ENCODE results near the gene FRMD1. TPM values are rescaled to one million over a fixed set of nuclear protein-coding genes. Genes with fewer than 3 reads are reported as not detected.

FRMD1 gene
- total RNA-seq, 1 experiment from 2014 or later = not detected

GRCh38 chr6:168034537-168034936 is 44.5 kb downstream of the FRMD1 start:
- intact Hi-C loops (cut with micrococcal nuclease; ENCODE audit: unreplicated experiment) = no loop called here
- CTCF ChIA-PET = no interaction called here
- Histone ChIP-seq H2AFZ (no peak overlapping the region), H3K9me2 (ENCODE audit: insufficient read depth) (no peaks in the 10 kb centered on the region), H3K27ac (no peak overlapping the region), H4K20me1 (ENCODE audit: insufficient read depth) (no peaks in the 10 kb centered on the region), H3K4me1 (replicated peaks; ENCODE audit: insufficient read depth) (peaks cover 24% of the 10 kb centered on the region), H3K4me2 (no peak overlapping the region), H3K36me3 (ENCODE audit: low read depth) (no peaks in the 10 kb centered on the region), H3F3A (ENCODE audit: insufficient read depth, low read depth) (peaks cover 15% of the 10 kb centered on the region; the same call in 1 of the 2 replicates), H3K27me3 (ENCODE audit: insufficient read depth, low read depth) (peaks cover 12% of the 10 kb centered on the region), H3K79me2 (ENCODE audit: low read depth) (no peaks in the 10 kb centered on the region), H3K9me3 (ENCODE audit: insufficient read depth, low read depth) (peaks cover 4% of the 10 kb centered on the region; the same call in 1 of the 2 replicates), H3K4me3 (no peak overlapping the region)
- no peak for DNase-seq
- TF ChIP-seq CTCF (conservative IDR thresholded peaks at IDR 0.05) (no peak), EZH2 (IDR thresholded peaks at IDR 0.05; ENCODE audit: low read depth) (no peak)
- no TSS peak for BruUV-seq (replicated peaks)
- POLR2A ChIA-PET (ENCODE audit: unreplicated experiment) = no interaction called here

DNA sequence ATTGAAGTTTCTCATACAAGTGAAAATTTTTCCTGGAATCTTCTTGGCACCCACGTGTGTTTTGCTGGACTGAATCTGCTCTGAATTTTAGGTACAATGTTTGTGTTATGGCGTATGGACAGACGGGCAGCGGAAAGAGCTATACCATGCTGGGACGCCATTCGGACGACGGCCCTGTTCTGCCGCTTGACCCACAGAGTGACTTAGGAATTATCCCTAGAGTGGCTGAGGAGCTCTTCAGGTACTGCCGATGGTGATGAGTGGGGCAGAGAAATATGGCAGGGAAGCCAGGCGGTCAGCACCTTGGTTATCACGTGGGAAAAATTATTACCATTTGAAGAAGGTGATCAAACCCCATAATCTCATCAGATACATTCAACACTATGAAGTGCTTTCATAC is 45.2 kb downstream of the FRMD1 start:
- Histone ChIP-seq H3K27ac (no peak overlapping the region), H3K36me3 (ENCODE audit: low read depth) (no peaks in the 10 kb centered on the region), H3K9me3 (ENCODE audit: insufficient read depth, low read depth) (no peaks in the 10 kb centered on the region), H3K27me3 (ENCODE audit: insufficient read depth, low read depth) (peaks cover 8% of the 10 kb centered on the region), H3K4me1 (replicated peaks; ENCODE audit: insufficient read depth) (peaks cover 24% of the 10 kb centered on the region), H4K20me1 (ENCODE audit: insufficient read depth) (no peaks in the 10 kb centered on the region), H3F3A (ENCODE audit: insufficient read depth, low read depth) (peaks cover 15% of the 10 kb centered on the region; the same call in 1 of the 2 replicates), H3K4me3 (no peak overlapping the region), H3K79me2 (ENCODE audit: low read depth) (no peaks in the 10 kb centered on the region), H3K9me2 (ENCODE audit: insufficient read depth) (no peaks in the 10 kb centered on the region), H3K4me2 (no peak overlapping the region), H2AFZ (no peak overlapping the region)
- no TSS peak for BruUV-seq (replicated peaks)
- TF ChIP-seq EZH2 (IDR thresholded peaks at IDR 0.05; ENCODE audit: low read depth) (no peak), CTCF (conservative IDR thresholded peaks at IDR 0.05) (no peak)
- ChIA-PET CTCF (no interaction called here), POLR2A (ENCODE audit: unreplicated experiment) (no interaction called here)
- intact Hi-C loops (cut with micrococcal nuclease; ENCODE audit: unreplicated experiment) = no loop called here
- no peak for DNase-seq

DNA sequence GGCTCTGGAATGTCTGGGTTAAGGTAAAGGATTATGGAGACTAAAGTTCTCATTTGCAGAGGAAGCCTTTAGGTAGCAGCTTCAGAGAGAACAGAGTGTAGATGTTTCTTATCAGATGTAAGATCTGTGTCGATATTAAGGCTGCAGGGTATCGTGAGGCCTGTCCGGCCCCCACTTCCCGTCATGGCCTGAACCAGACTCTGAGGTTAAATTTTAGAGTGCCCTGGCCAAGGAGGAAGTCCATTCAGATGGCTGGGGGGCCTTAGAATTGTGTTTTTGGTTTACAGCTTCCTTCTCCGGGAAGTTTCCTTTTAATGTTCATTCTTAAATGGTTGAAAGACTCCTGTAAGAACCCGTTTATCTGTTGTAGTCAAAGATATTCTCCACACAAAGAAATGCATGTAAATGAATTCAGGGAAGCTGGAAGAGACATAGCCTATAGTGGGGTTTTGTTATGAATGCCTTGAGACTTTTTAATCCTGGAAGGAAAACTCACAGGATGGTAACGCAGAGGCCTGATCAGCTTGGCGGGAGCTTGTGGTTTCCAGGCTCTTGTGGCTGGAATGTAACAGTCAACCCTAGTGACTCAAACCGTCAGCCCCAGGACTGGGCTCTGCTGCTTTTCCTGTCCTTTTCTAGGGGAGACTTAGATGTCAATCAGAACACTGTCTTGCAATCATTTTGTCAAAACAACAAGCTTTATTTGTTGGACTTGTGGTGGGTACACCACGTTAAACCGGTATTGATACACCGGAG is 46.8 kb downstream of the FRMD1 start:
- H3K4me3 ChIP-seq = no peak overlapping the region
- no peaks in the 10 kb centered on the region for H3K9me2 ChIP-seq (ENCODE audit: insufficient read depth)
- H3F3A ChIP-seq (ENCODE audit: insufficient read depth, low read depth) = 0 out of 2 replicates have a peak, but pooled peaks cover 4% of the 10 kb centered on the region
- no TSS peak for BruUV-seq (replicated peaks)
- intact Hi-C loops (cut with micrococcal nuclease; ENCODE audit: unreplicated experiment) = no loop called here
- DNase-seq = no peak
- H2AFZ ChIP-seq = peak overlapping the region; percentile 33; the same call in 1 of the 2 replicates
- H3K4me2 ChIP-seq = no peak overlapping the region
- no peaks in the 10 kb centered on the region for H3K36me3 ChIP-seq (ENCODE audit: low read depth)
- ChIA-PET CTCF (no interaction called here), POLR2A (ENCODE audit: unreplicated experiment) (no interaction called here)
- peaks cover 11% of the 10 kb centered on the region; the same call in 1 of the 2 replicates for H3K4me1 ChIP-seq (replicated peaks; ENCODE audit: insufficient read depth)
- peaks cover 3% of the 10 kb centered on the region; the same call in 1 of the 2 replicates for H3K27me3 ChIP-seq (ENCODE audit: insufficient read depth, low read depth)
- TF ChIP-seq CTCF (conservative IDR thresholded peaks at IDR 0.05) = no peak
- no peak for TF ChIP-seq EZH2 (IDR thresholded peaks at IDR 0.05; ENCODE audit: low read depth)
- H3K9me3 ChIP-seq (ENCODE audit: insufficient read depth, low read depth) = no peaks in the 10 kb centered on the region
- H3K27ac ChIP-seq = no peak overlapping the region
- no peaks in the 10 kb centered on the region for H3K79me2 ChIP-seq (ENCODE audit: low read depth)
- no peaks in the 10 kb centered on the region for H4K20me1 ChIP-seq (ENCODE audit: insufficient read depth)

Data from PC-9 (cell line).